OCI-LY1 (cell line): ENCODE data around the gene TAC1.
"Not testable (repeated sequence)": the region's sequence is repeated elsewhere in the genome, so short reads cannot be mapped to it uniquely, and the experiment has no call there.

Experiments used
- H2AFZ ChIP-seq: fragments of 200-600 bp; sonication (generic), shearing (Covaris generic); 2 replicates; pipeline ENCODE4 v1.6.0; 2014; ENCODE audit warnings: antibody characterized with exemption, mild to moderate bottlenecking, low read length
- H3F3A ChIP-seq: fragments of 200-600 bp; sonication (generic), shearing (Covaris generic); 2 replicates; pipeline ENCODE4 v1.6.0; 2014; ENCODE audit warnings: mild to moderate bottlenecking, antibody characterized with exemption, low read length, moderate library complexity; ENCODE audit not compliant: insufficient read depth
- H3K27ac ChIP-seq: fragments of 200-600 bp; sonication (generic); 2 replicates; pipeline ENCODE4 v1.5.1; 2014; ENCODE audit warnings: low read length, mixed run types, mild to moderate bottlenecking, low read depth; ENCODE audit not compliant: poor library complexity, severe bottlenecking
- H3K27me3 ChIP-seq: fragments of 200-600 bp; sonication (generic); 2 replicates; pipeline ENCODE4 v1.6.0; 2014; ENCODE audit warnings: antibody characterized with exemption, mild to moderate bottlenecking, low read length, moderate library complexity; ENCODE audit not compliant: insufficient read depth
- H3K36me3 ChIP-seq: fragments of 200-600 bp; sonication (generic); 2 replicates; pipeline ENCODE4 v1.6.1; 2014; ENCODE audit warnings: mild to moderate bottlenecking, antibody characterized with exemption, low read length, moderate library complexity, mixed read lengths; ENCODE audit not compliant: insufficient read depth
- H3K4me1 ChIP-seq: fragments of 200-600 bp; sonication (generic); 2 replicates; pipeline ENCODE4 v1.5.1; 2014; ENCODE audit warnings: mild to moderate bottlenecking, low read length, moderate library complexity; ENCODE audit not compliant: insufficient read depth, severe bottlenecking
- H3K4me2 ChIP-seq: fragments of 200-600 bp; sonication (generic), shearing (Covaris generic); 2 replicates; pipeline ENCODE4 v1.6.1; 2014; ENCODE audit warnings: low read length
- H3K4me3 ChIP-seq: fragments of 200-600 bp; sonication (generic); 2 replicates; pipeline ENCODE4 v1.5.1; 2014; ENCODE audit warnings: low read length, low read depth, mild to moderate bottlenecking, mixed read lengths; ENCODE audit not compliant: poor library complexity, severe bottlenecking
- H3K79me2 ChIP-seq: fragments of 200-600 bp; shearing (Covaris generic); 2 replicates; pipeline ENCODE4 v1.6.1; 2016; ENCODE audit warnings: mixed run types, low read length, mixed read lengths; ENCODE audit not compliant: insufficient read depth
- H3K9ac ChIP-seq: fragments of 200-600 bp; sonication (generic), shearing (Covaris generic); 2 replicates; pipeline ENCODE4 v1.6.1; 2014; ENCODE audit warnings: mild to moderate bottlenecking, low read length, mixed read lengths
- H3K9me2 ChIP-seq: fragments of 200-600 bp; sonication (generic), shearing (Covaris generic); 2 replicates; pipeline ENCODE4 v1.6.1; 2014; ENCODE audit warnings: low read depth, mild to moderate bottlenecking, low read length, mixed read lengths
- H3K9me3 ChIP-seq: fragments of 200-600 bp; shearing (Covaris generic); 2 replicates; pipeline ENCODE4 v1.6.1; 2014; ENCODE audit warnings: low read length, mixed read lengths
- H4K20me1 ChIP-seq: fragments of 200-600 bp; sonication (generic), shearing (Covaris generic); 2 replicates; pipeline ENCODE4 v1.6.0; 2016; ENCODE audit warnings: mild to moderate bottlenecking, low read length; ENCODE audit not compliant: insufficient read depth
- CTCF ChIP-seq: fragments of 200-600 bp; sonication (generic), shearing (Covaris generic); IDR thresholded peaks from 2 replicates; pipeline ENCODE4 v1.5.1; 2017; ENCODE audit warnings: mild to moderate bottlenecking, antibody characterized with exemption, low read length, moderate library complexity, mixed read lengths
- EZH2 ChIP-seq: fragments of 200-600 bp; sonication (generic), shearing (Covaris generic); IDR thresholded peaks from 2 replicates; pipeline ENCODE4 v1.8.0; 2017; ENCODE audit warnings: borderline replicate concordance, mixed run types, mild to moderate bottlenecking, antibody characterized with exemption, low read length, moderate library complexity, mixed read lengths

The TAC1 gene

GRCh38 chr7:97771576-97771975 lies 39.7 kb downstream of the TAC1 start:
- no peaks in the 10 kb centered on the region for H3K9me2 ChIP-seq
- no peaks in the 10 kb centered on the region for H3F3A ChIP-seq
- no peaks in the 10 kb centered on the region for H3K4me1 ChIP-seq
- H3K27ac ChIP-seq: no peak overlapping the region
- H3K9ac ChIP-seq: no peak overlapping the region
- H3K36me3 ChIP-seq: no peaks in the 10 kb centered on the region
- H3K79me2 ChIP-seq: no peaks in the 10 kb centered on the region
- TF ChIP-seq CTCF: no peak
- TF ChIP-seq EZH2: no peak
- H3K4me2 ChIP-seq: no peak overlapping the region
- no peaks in the 10 kb centered on the region for H3K27me3 ChIP-seq
- H3K9me3 ChIP-seq: no peaks in the 10 kb centered on the region
- H3K4me3 ChIP-seq: no peak overlapping the region
- H4K20me1 ChIP-seq: no peaks in the 10 kb centered on the region
- H2AFZ ChIP-seq: no peak overlapping the region

- H3K4me2 ChIP-seq: no peak overlapping the region
These were observed 40.4 kb downstream of the TAC1 start for GRCh38 chr7:97772045-97772901.

GRCh38 chr7:97786398-97786797 lies 54.5 kb downstream of the TAC1 start:
- not testable (repeated sequence) for H2AFZ ChIP-seq, H3K9me3 ChIP-seq, H3K4me1 ChIP-seq, H3K79me2 ChIP-seq, H3K36me3 ChIP-seq, H3K4me3 ChIP-seq, H3K9ac ChIP-seq, H3K4me2 ChIP-seq, H4K20me1 ChIP-seq, H3F3A ChIP-seq, H3K9me2 ChIP-seq, H3K27me3 ChIP-seq, H3K27ac ChIP-seq

More at GRCh38 chr7:97772045-97772901, 40.4 kb downstream of the TAC1 start:
- Histone ChIP-seq H2AFZ (no peak overlapping the region), H3F3A (no peaks in the 10 kb centered on the region), H3K9me2 (no peaks in the 10 kb centered on the region), H3K36me3 (no peaks in the 10 kb centered on the region), H4K20me1 (no peaks in the 10 kb centered on the region), H3K4me3 (no peak overlapping the region), H3K27ac (no peak overlapping the region), H3K4me1 (no peaks in the 10 kb centered on the region), H3K27me3 (no peaks in the 10 kb centered on the region), H3K9ac (no peak overlapping the region), H3K79me2 (no peaks in the 10 kb centered on the region), H3K9me3 (no peaks in the 10 kb centered on the region)
- TF ChIP-seq CTCF (no peak), EZH2 (no peak)
